ENCODE results near the gene PPAT.

- TF ChIP-seq SIN3A (IDR thresholded peaks at IDR 0.05; ENCODE audit: borderline replicate concordance, insufficient read depth, low read length) = no peak
- TF ChIP-seq TAF1 (IDR thresholded peaks at IDR 0.05; ENCODE audit: borderline replicate concordance, insufficient read depth, low read length) = no peak
- no peak for TF ChIP-seq POLR2AphosphoS5 (IDR thresholded peaks at IDR 0.05; ENCODE audit: low read depth, low read length)
- TF ChIP-seq REST (IDR thresholded peaks at IDR 0.05; ENCODE audit: insufficient read depth in 1 of 2, low read depth in 2 of 2, low read length in 2 of 2) = no peak
Observed at GRCh38 chr4:56370377-56370776, 65.0 kb downstream of the PPAT start.
